ENCODE measurements around the gene CYSLTR2. TPM values are rescaled to one million over a fixed set of nuclear protein-coding genes. Genes with fewer than 3 reads are reported as not detected.

The CYSLTR2 gene
- total RNA-seq, 2 donors from 2014 or later: 0.10 to 0.80 TPM

GRCh38 chr13:48735571-48735970 is 81.8 kb downstream of the CYSLTR2 start:
- Histone ChIP-seq H3K9me3 (no peaks in the 10 kb centered on the region), H3K4me3 (no peak overlapping the region), H3K4me1 (no peaks in the 10 kb centered on the region), H3K9ac (ENCODE audit: low read depth in 2 of 2, low read length in 2 of 2) (no peak overlapping the region), H3K27ac (no peak overlapping the region), H3K27me3 (no peaks in the 10 kb centered on the region), H3K36me3 (no peaks in the 10 kb centered on the region)
- TF ChIP-seq CTCF (IDR thresholded peaks at IDR 0.05): no peak
- no peak for DNase-seq
- intact Hi-C loops (cut with DNase I): no loop called here

GRCh38 chr13:48737689-48738088 is 84.0 kb downstream of the CYSLTR2 start:
- no peak for DNase-seq
- no peaks in the 10 kb centered on the region for H3K9me3 ChIP-seq
- intact Hi-C loops (cut with DNase I): no loop called here

GRCh38 chr13:48738311-48738710 is 84.6 kb downstream of the CYSLTR2 start:
- H3K27ac ChIP-seq: no peak overlapping the region
- DNase-seq: no peak
- no peak overlapping the region for H3K4me3 ChIP-seq
- no peaks in the 10 kb centered on the region for H3K27me3 ChIP-seq
- no peaks in the 10 kb centered on the region for H3K9me3 ChIP-seq
- intact Hi-C loops (cut with DNase I): no loop called here
- H3K4me1 ChIP-seq: no peaks in the 10 kb centered on the region
- no peaks in the 10 kb centered on the region for H3K36me3 ChIP-seq
- H3K9ac ChIP-seq (ENCODE audit: low read depth in 2 of 2, low read length in 2 of 2): no peak overlapping the region
- no peak for TF ChIP-seq CTCF (IDR thresholded peaks at IDR 0.05)

More at GRCh38 chr13:48737689-48738088, 84.0 kb downstream of the CYSLTR2 start:
- Histone ChIP-seq H3K27ac (no peak overlapping the region), H3K4me3 (no peak overlapping the region), H3K4me1 (no peaks in the 10 kb centered on the region), H3K36me3 (no peaks in the 10 kb centered on the region), H3K27me3 (no peaks in the 10 kb centered on the region), H3K9ac (ENCODE audit: low read depth in 2 of 2, low read length in 2 of 2) (no peak overlapping the region)
- TF ChIP-seq CTCF (IDR thresholded peaks at IDR 0.05): no peak

GRCh38 chr13:48739386-48739964 is 85.7 kb downstream of the CYSLTR2 start:
- Histone ChIP-seq H3K27ac (no peak overlapping the region), H3K27me3 (no peaks in the 10 kb centered on the region), H3K9me3 (no peaks in the 10 kb centered on the region), H3K9ac (ENCODE audit: low read depth in 2 of 2, low read length in 2 of 2) (no peak overlapping the region), H3K4me1 (no peaks in the 10 kb centered on the region), H3K4me3 (no peak overlapping the region), H3K36me3 (no peaks in the 10 kb centered on the region)
- no peak for TF ChIP-seq CTCF (IDR thresholded peaks at IDR 0.05)
- DNase-seq: no peak
- intact Hi-C loops (cut with DNase I): no loop called here

- H3K27ac ChIP-seq: no peak overlapping the region
- H3K36me3 ChIP-seq: no peaks in the 10 kb centered on the region
- no peaks in the 10 kb centered on the region for H3K9me3 ChIP-seq
- H3K27me3 ChIP-seq: no peaks in the 10 kb centered on the region
- no peaks in the 10 kb centered on the region for H3K4me1 ChIP-seq
- intact Hi-C loops (cut with DNase I): no loop called here
- H3K9ac ChIP-seq (ENCODE audit: low read depth in 2 of 2, low read length in 2 of 2): no peak overlapping the region
- no peak overlapping the region for H3K4me3 ChIP-seq
- no peak for DNase-seq
- TF ChIP-seq CTCF (IDR thresholded peaks at IDR 0.05): no peak
These were observed 87.6 kb downstream of the CYSLTR2 start for GRCh38 chr13:48741377-48741776.

Data from colonic mucosa (tissue), 4 donors.